K562 (cell line): ENCODE measurements around the gene ARID5B. TPM values are rescaled to one million over a fixed set of nuclear protein-coding genes. Genes with fewer than 3 reads are reported as not detected.

Experiments used
- ATAC-seq: fragments of 200-7000 bp; cut with Tn5 transposase; 3 replicates; pipeline ENCODE4 v1.9.1; 2020; ENCODE audit warnings: moderate library complexity
- BruUV-seq: library from RNA; stranded (reverse); fragments of 400-500 nt; replicated peaks from 2 replicates; lab custom pipeline; 2021; lab: Mats Ljungman, UMichigan
- CTCF ChIA-PET: fragments of 300-600 bp; formaldehyde crosslinking; extraction: SDS; loops from one replicate; lab custom pipeline; 2021; ENCODE audit warnings: low intra/inter-chr PET ratio; lab: Yijun Ruan, JAX
- POLR2A ChIA-PET: fragments of 300-600, 350-650 bp; sonication (Branson Sonifier 250); formaldehyde crosslinking; extraction: SDS; loops from one replicate; lab custom pipeline; 2021; ENCODE audit warnings: antibody characterized with exemption, inconsistent platforms; lab: Yijun Ruan, JAX
- DNase-seq, 4 experiments: peaks; one replicate each; pipeline versions ENCODE4 v3.0.0 to v3.0.0-alpha.2; 2011 to 2018; ENCODE audit warnings: low spot score in 3 of 4, mixed read lengths in 3 of 4; ENCODE audit errors: extremely low read depth in 1 of 4
- FAIRE-seq: peaks from 2 replicates; lab custom pipeline; 2011; peaks lifted over from hg19 to GRCh38; lab: Jason Lieb, UNC
- H2AFZ ChIP-seq: 2 replicates; pipeline ENCODE4 v1.6.0; 2011; ENCODE audit warnings: low read depth, low read length, control low read depth, inconsistent platforms
- H3K27ac ChIP-seq: fragments of 200-600 bp; 3 replicates; pipeline ENCODE4 v1.8.0; 2011; ENCODE audit warnings: low read depth, mild to moderate bottlenecking, control low read depth, inconsistent platforms, low read length, moderate library complexity, mixed read lengths; ENCODE audit errors: extremely low read depth
- H3K27me3 ChIP-seq, 2 experiments: fragments of 300-600 bp in 1 of 2; 2 replicates in 1 of 2; 3 replicates in 1 of 2; pipeline versions ENCODE4 v1.6.0 to v1.8.0; 2011; ENCODE audit warnings: inconsistent platforms in 2 of 2, low read length in 2 of 2, mild to moderate bottlenecking in 1 of 2, mixed read lengths in 1 of 2, moderate library complexity in 1 of 2; ENCODE audit not compliant: control insufficient read depth in 2 of 2, insufficient read depth in 2 of 2
- H3K36me3 ChIP-seq: fragments of 300-600 bp; 3 replicates; pipeline ENCODE4 v1.8.0; 2011; ENCODE audit warnings: mild to moderate bottlenecking, low read length, inconsistent platforms; ENCODE audit not compliant: control insufficient read depth, insufficient read depth
- H3K4me1 ChIP-seq, 2 experiments: fragments of 200-600 bp in 1 of 2; replicated peaks in 1 of 2; 2 replicates in 1 of 2; 3 replicates in 1 of 2; pipeline versions ENCODE4 v1.5.1 to v1.8.0; 2011; ENCODE audit warnings: inconsistent platforms in 2 of 2, low read length in 2 of 2, mild to moderate bottlenecking in 1 of 2, mixed read lengths in 1 of 2, moderate library complexity in 1 of 2; ENCODE audit not compliant: control insufficient read depth in 2 of 2, insufficient read depth in 2 of 2
- H3K4me2 ChIP-seq: 2 replicates; pipeline ENCODE4 v1.6.1; 2011; ENCODE audit warnings: low read length, control low read depth, inconsistent platforms, mixed read lengths; ENCODE audit not compliant: insufficient read depth
- H3K4me3 ChIP-seq: fragments of 200-600 bp; sonication (generic), shearing (Covaris generic); 2 replicates; pipeline ENCODE4 v1.5.1; 2016; ENCODE audit warnings: control low read depth, inconsistent platforms
- H3K79me2 ChIP-seq: fragments of 200-600 bp; 3 replicates; pipeline ENCODE4 v1.8.0; 2011; ENCODE audit warnings: low read length, inconsistent platforms; ENCODE audit not compliant: control insufficient read depth, insufficient read depth
- H3K9ac ChIP-seq, 2 experiments: 2 replicates each; pipeline versions ENCODE4 v1.6.0 to v1.6.1; 2011; ENCODE audit warnings: low read depth in 2 of 2, low read length in 2 of 2, control low read depth in 1 of 2, inconsistent platforms in 1 of 2, mild to moderate bottlenecking in 1 of 2, mixed read lengths in 1 of 2; ENCODE audit not compliant: insufficient read depth in 1 of 2
- H3K9me1 ChIP-seq: one replicate; pipeline ENCODE4 v1.6.0; 2011; ENCODE audit warnings: inconsistent platforms, mild to moderate bottlenecking, low read length, moderate library complexity; ENCODE audit not compliant: control insufficient read depth, insufficient read depth
- H3K9me3 ChIP-seq: replicated peaks from 2 replicates; pipeline ENCODE4 v1.5.1; 2011; ENCODE audit warnings: low read depth, low read length, inconsistent platforms; ENCODE audit not compliant: control insufficient read depth, insufficient read depth
- H4K20me1 ChIP-seq: replicated peaks from 2 replicates; pipeline ENCODE4 v1.6.1; 2011; ENCODE audit warnings: low read length, inconsistent platforms, mixed read lengths; ENCODE audit not compliant: control insufficient read depth, insufficient read depth
- CTBP1 ChIP-seq: fragments of 450-650 bp; IDR thresholded peaks from 2 replicates; pipeline ENCODE4 v1.6.1; 2016; ENCODE audit warnings: borderline replicate concordance
- NFIX ChIP-seq: fragments of 250-450 bp; sonication (Bioruptor Pico); IDR thresholded peaks from 2 replicates; pipeline ENCODE4 v1.4.0; 2020; ENCODE audit warnings: low read depth, mild to moderate bottlenecking, moderate library complexity
- SAFB2 ChIP-seq: fragments of 200-400 bp; formaldehyde crosslinking; IDR thresholded peaks from 2 replicates; pipeline ENCODE4 v1.6.1; 2018; ENCODE audit warnings: borderline replicate concordance, low read length, low read depth, moderate library complexity; ENCODE audit not compliant: severe bottlenecking
- SRF ChIP-seq, 2 experiments: fragments of 250-450, 450-650 bp in 1 of 2; sonication (Bioruptor Pico) in 1 of 2; sonication (generic) in 1 of 2; formaldehyde crosslinking; IDR thresholded peaks; 2 replicates each; pipeline versions ENCODE4 v1.5.0 to v1.5.1; 2020 to 2022; ENCODE audit warnings: mild to moderate bottlenecking in 1 of 2, missing genetic modification reagents in 1 of 2
- SRSF1 ChIP-seq: fragments of 200-400 bp; formaldehyde crosslinking; IDR thresholded peaks from 2 replicates; pipeline ENCODE4 v1.6.1; 2017; ENCODE audit warnings: mild to moderate bottlenecking, low read depth, low read length, moderate library complexity
- ZBTB7A ChIP-seq: IDR thresholded peaks from 2 replicates; pipeline ENCODE4 v1.6.1; 2011; ENCODE audit warnings: low read depth, mild to moderate bottlenecking, low read length, moderate library complexity, borderline replicate concordance; ENCODE audit not compliant: control insufficient read depth
- WGBS: fragments of 100-300 bp; shearing (Covaris generic); methylation state at CpG from one replicate; pipeline ENCODE4 v1.1.6; 2016; ENCODE audit warnings: low coverage, mixed read lengths; ENCODE audit not compliant: insufficient coverage; ENCODE audit errors: missing lambda C conversion rate; 5-methylcytosine and 5-hydroxymethylcytosine counted together
- in situ Hi-C: fragments of 300-500 bp; cut with MboI; formaldehyde crosslinking; loops from 4 replicates; pipeline ENCODE4 v1.15.0; 2018; ENCODE audit warnings: inconsistent platforms, mixed read lengths
- intact Hi-C: fragments of 100-400 bp; cut with micrococcal nuclease; formaldehyde crosslinking; loops from 2 replicates; pipeline ENCODE4 v1.14.2; 2022
- polyA plus RNA-seq, 8 experiments: library from polyadenylated mRNA; depleted of rRNA in 4 of 8; stranded (reverse) in 5 of 8; unstranded in 3 of 8; fragments of >200 nt; fragmentation: Nextera tagmentation in 2 of 8; fragmentation: Illumina TruSeq in 1 of 8; extraction: Ambion mirVana in 2 of 8; extraction: Trizol in 1 of 8; gene quantifications; 2 replicates each; pipeline versions ENCODE4 v1.2.1 to v1.2.3, GENCODE V29; 2011 to 2014; ENCODE audit warnings: inconsistent platforms in 1 of 8, missing spikeins in 1 of 8
- total RNA-seq, 7 experiments: library from RNA; depleted of rRNA in 6 of 7; stranded (reverse); fragments of >200 nt in 6 of 7; fragmentation: Illumina TruSeq in 2 of 7; extraction: Trizol in 2 of 7; gene quantifications; 2 replicates each; pipeline versions ENCODE4 v1.2.1 to v1.2.3, GENCODE V29; 2011 to 2021; ENCODE audit warnings: low replicate concordance in 1 of 7
- TF ChIP-seq, protein P1 (sequence below), 3 experiments: IDR thresholded peaks in 2 of 3; conservative IDR thresholded peaks in 1 of 3; 2 replicates each; pipeline ENCODE4 v1.5.1; 2011 to 2012; ENCODE audit warnings: low read length in 3 of 3, mild to moderate bottlenecking in 3 of 3, control low read depth in 2 of 3, improper control_type of control experiment in 1 of 3, inconsistent platforms in 1 of 3, low read depth in 1 of 3, mixed read lengths in 1 of 3, moderate library complexity in 1 of 3; ENCODE audit not compliant: insufficient read depth in 2 of 3
- TF ChIP-seq, protein P2 (sequence below), 3 experiments: fragments of 200-800 bp in 1 of 3; sonication (Bioruptor generic) in 1 of 3; sonication (generic) in 1 of 3; formaldehyde crosslinking in 1 of 3; IDR thresholded peaks; 2 replicates each; pipeline versions ENCODE4 v1.6.1 to v1.8.0; 2016 to 2022; ENCODE audit warnings: mild to moderate bottlenecking in 2 of 3, missing compliant biosample characterization in 2 of 3, missing genetic modification characterization in 2 of 3, missing genetic modification reagents in 1 of 3
- TF ChIP-seq, protein P3 (sequence below): fragments of 450-650 bp; IDR thresholded peaks from 2 replicates; pipeline ENCODE4 v1.6.1; 2016; ENCODE audit warnings: low read depth, mild to moderate bottlenecking, moderate library complexity

The ARID5B gene
- total and polyA plus RNA-seq, 9 of the 15 experiments (the other 6 are each of a cell fraction or from before 2014, with no cell fraction given): 0.48 to 1.6 (median 0.80) TPM

DNA sequence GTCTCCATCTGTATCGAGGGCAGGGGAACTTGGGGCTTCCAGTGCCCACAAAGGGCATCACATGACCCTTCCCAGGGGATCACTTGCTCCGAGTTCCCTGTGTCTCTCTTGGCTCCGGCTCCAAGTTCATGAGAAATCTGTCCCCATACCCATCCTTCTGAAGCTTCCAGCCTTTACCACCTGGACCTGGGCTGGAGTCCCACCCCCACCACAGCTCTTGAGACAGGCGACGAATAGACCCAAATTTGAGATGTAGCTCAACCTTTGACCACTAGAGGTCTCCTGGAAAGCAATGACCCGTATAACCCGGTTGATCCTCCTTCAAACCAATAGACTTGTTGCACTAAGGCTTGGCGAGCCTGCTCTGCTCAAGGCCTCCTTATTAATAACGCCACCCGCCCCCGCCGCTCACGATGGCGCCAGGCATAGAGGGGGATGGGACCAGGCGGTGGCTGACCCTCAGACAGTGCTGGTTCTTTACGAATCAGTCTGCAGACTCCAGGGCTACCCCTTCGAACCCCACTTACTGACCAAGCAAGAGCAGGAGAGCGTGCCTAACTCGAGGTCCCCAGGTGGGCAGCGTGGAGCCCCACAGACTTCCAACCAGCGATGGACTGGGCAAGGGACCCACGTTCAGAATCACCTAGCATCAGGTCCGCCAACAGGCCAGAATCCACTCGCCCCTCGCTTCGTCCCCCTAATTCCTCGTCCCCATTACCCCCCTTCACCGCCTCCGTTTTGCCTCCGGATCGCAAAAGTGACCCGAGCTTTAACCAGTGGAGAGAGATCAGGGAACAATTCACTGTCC is 4.4 kb upstream of the ARID5B start:
- peak; percentile 88 to 89 (median 88) for DNase-seq
- peak; percentile 88 for ATAC-seq
- Histone ChIP-seq H3K4me3 (no peak overlapping the region), H3K27me3 (no peaks in the 10 kb centered on the region), H3K9ac (peak overlapping the region in 1 of 2 experiments; percentile 33; a peak in 2 of 4 replicates), H3K27ac (no peak overlapping the region), H4K20me1 (no peaks in the 10 kb centered on the region), H2AFZ (peak overlapping the region; percentile 82), H3K9me1 (no peaks in the 10 kb centered on the region), H3K79me2 (no peaks in the 10 kb centered on the region), H3K4me1 (peaks cover 6 to 24% of the 10 kb centered on the region in 2 experiments), H3K36me3 (no peaks in the 10 kb centered on the region), H3K9me3 (no peaks in the 10 kb centered on the region), H3K4me2 (peak overlapping the region; percentile 34; the same call in 1 of the 2 replicates)
- peak; percentile 89 for FAIRE-seq
- WGBS: 49% methylated on average over 32 of the region's 32 CpGs
- BruUV-seq: no TSS peak
- intact Hi-C loops (loop anchor here (1.0 to 5.0 kb wide), 2 partner anchors 145 to 348 kb away; no protein-coding TSS in a partner anchor), in situ Hi-C loops (no loop called here)
- POLR2A ChIA-PET: interaction anchor here (0.5 to 1.5 kb wide), 9 partner anchors 10 to 1237 kb away, joined by 3 to 4 read pairs (median 3); no protein-coding TSS in a partner anchor
- CTCF ChIA-PET: interaction anchor here (0.6 to 1.5 kb wide), 5 partner anchors 130 to 385 kb away, joined by 3 to 4 read pairs (median 3); no protein-coding TSS in a partner anchor
- TF ChIP-seq SRF (CRISPR knock-in tag; IDR thresholded peaks at IDR 0.05): no peak
- TF ChIP-seq, protein P1, sequence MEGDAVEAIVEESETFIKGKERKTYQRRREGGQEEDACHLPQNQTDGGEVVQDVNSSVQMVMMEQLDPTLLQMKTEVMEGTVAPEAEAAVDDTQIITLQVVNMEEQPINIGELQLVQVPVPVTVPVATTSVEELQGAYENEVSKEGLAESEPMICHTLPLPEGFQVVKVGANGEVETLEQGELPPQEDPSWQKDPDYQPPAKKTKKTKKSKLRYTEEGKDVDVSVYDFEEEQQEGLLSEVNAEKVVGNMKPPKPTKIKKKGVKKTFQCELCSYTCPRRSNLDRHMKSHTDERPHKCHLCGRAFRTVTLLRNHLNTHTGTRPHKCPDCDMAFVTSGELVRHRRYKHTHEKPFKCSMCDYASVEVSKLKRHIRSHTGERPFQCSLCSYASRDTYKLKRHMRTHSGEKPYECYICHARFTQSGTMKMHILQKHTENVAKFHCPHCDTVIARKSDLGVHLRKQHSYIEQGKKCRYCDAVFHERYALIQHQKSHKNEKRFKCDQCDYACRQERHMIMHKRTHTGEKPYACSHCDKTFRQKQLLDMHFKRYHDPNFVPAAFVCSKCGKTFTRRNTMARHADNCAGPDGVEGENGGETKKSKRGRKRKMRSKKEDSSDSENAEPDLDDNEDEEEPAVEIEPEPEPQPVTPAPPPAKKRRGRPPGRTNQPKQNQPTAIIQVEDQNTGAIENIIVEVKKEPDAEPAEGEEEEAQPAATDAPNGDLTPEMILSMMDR (IDR thresholded peaks at IDR 0.05 in 2 of 3, conservative IDR thresholded peaks at IDR 0.05 in 1 of 3; ENCODE audit: insufficient read depth in 2 of 3, low read depth in 1 of 3, low read length in 3 of 3): peak; percentile 79 to 91 (median 80)
- TF ChIP-seq NFIX (CRISPR knock-in tag): no peak
- peak; percentile 41; the same call in 1 of the 2 replicates for TF ChIP-seq CTBP1
- TF ChIP-seq SAFB2: no peak
- TF ChIP-seq ZBTB7A: no peak
- TF ChIP-seq, protein P2, sequence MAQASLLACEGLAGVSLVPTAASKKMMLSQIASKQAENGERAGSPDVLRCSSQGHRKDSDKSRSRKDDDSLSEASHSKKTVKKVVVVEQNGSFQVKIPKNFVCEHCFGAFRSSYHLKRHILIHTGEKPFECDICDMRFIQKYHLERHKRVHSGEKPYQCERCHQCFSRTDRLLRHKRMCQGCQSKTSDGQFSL (CRISPR knock-in tag; IDR thresholded peaks at IDR 0.05): 0 out of 2 replicates have a peak, but pooled peaks have one; percentile 32
- TF ChIP-seq, protein P2 (tag; IDR thresholded peaks at IDR 0.05): no peak
- TF ChIP-seq, protein P3, sequence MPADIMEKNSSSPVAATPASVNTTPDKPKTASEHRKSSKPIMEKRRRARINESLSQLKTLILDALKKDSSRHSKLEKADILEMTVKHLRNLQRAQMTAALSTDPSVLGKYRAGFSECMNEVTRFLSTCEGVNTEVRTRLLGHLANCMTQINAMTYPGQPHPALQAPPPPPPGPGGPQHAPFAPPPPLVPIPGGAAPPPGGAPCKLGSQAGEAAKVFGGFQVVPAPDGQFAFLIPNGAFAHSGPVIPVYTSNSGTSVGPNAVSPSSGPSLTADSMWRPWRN: no peak
- TF ChIP-seq SRSF1: no peak
